GM19023 (cell line): ENCODE data around the gene CYP4F12.
"Not testable (repeated sequence)": the region's sequence is repeated elsewhere in the genome, so short reads cannot be mapped to it uniquely, and the experiment has no call there.

Experiments
- ATAC-seq: cut with Tn5 transposase; IDR thresholded peaks from one replicate; pipeline ENCODE4 v1.9.1; 2021; ENCODE audit warnings: mild to moderate bottlenecking, moderate library complexity; ENCODE audit not compliant: unreplicated experiment

Gene CYP4F12

DNA sequence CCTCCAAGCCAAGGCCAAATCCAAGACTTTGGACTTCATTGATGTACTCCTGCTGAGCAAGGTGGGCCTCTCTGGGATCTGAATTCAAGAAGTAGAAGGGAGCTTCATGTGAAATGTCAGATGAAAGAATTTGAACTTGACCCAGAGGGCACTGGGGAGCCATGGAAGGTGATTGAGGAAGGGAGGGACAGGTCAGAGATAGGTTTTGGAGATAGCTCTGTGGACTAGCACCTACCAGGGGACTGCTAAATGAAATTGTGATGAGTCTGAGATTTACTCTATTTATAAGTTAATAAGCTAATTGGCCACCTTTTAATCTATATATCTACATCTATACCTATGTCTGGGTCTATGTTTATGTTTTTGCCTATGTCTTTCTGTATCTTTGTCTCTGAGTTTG is 22.8 kb upstream of the CYP4F12 start:
- not testable (repeated sequence) for ATAC-seq

DNA sequence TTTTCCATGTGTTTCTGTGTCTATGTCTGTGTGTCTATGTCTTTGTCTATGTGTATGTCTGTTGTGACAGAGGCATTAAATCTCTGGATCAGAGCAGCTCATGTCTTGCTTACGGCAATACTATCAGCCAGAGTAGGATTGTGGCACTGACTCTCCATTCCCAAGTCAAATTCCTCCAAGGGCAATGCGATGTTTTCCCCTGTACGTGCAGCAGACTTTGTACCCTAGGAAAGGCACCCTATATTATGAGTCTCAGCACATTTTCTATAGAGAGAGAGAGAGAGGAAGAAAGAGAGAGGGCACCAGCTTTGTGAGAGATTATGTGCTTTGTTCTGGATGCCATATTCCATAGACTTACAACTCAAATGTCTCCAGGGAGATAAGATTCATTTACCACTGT is 21.1 kb upstream of the CYP4F12 start:
- ATAC-seq: no peak

DNA sequence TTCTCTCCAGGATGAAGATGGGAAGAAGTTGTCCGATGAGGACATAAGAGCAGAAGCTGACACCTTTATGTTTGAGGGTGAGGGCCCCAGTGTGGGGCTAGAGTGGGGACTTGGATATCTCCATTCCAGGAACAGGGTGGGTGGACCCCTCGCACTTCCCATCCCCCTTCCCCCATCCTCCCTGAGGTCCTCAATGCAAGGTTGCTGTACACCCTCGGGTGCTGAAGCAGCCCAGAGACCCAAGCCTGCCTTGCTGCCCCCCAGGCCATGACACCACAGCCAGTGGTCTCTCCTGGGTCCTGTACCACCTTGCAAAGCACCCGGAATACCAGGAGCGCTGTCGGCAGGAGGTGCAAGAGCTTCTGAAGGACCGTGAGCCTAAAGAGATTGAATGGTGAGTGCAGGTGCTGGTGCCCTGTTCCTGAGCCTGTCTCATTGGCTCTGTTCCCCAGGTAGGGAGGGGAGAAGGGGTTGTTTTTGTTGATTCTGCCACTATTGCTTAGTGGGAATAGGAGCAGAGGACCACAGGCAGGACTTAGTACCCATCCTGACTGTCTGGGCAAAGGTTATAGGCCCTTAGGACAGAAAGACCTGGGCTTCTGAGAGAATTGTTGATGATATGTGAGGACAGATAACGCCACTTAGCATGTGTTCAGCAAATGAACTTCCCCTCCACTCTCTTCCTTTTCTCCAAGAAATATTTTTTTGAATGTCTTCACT is 20.2 kb upstream of the CYP4F12 start:
- ATAC-seq: no peak

DNA sequence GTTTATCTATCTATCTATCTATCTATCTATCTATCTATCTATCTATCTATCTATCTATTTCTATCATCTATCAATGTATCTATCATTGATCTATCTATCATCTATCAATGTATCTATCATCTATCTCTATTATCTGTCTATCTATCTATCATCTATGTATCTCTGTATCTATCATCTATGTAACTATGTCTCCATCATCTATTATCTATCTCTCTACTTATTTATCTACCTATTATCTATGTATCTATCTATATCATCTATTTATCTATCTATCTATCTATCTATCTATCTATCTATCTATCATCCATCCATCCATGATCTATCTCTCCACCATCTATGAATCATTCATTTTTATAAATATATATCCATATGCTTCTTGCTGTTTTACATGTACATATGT is 16.4 kb upstream of the CYP4F12 start:
- ATAC-seq: no peak

DNA sequence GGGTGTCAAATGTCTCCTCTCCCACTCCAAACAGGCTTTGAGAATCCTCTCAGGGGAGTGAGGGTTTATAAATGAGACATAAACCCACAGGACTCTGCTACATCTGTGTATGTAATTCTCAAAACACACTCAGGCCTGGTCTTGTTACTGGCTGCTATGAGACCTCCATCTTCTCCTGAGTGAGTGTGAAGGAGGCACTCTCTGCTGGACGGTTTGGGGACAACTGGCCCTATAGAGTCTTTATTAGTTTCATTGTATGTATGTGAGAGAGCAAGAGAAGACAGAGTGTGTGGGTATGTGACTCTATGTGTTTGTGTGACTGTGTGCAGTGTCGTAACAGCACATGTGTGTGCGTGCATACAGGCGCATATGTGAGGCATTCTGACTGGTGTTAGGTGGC is 9.6 kb upstream of the CYP4F12 start:
- no peak for ATAC-seq

DNA sequence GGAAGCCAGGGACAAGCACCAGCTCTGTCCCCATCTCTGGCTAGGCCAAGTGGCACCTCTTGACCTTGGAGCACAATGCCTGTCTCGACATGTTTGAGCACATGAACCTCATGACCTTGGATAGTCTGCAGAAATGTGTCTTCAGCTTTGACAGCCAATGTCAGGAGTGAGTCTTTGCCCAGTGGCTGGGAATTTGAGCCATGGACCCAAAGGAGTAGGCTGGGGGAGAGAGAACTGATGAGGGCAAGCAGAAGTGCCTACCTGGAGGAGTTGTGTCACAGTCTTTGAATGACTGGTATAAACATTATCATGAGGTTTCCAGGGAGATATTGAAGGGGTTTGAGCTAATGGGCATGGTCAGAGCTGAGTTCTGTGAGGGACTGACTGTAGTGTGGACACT is 6.7 kb upstream of the CYP4F12 start:
- ATAC-seq: no peak

DNA sequence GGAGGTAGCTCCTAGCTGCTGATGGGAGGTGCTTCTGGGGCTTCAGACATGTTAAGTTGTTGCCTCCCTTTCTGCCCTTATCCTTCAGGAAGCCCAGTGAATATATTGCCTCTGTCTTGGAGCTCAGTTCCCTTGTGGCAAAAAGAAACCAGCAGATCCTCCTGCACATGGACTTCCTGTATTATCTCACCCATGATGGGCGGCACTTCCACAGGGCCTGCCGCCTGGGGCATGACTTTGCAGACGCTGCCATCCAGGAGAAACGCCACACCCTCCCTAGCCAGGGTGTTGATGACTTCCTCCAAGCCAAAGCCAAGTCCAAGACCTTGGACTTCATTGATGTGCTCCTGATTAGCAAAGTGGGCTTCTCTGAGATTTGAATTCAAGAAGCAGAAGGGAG is 6.0 kb upstream of the CYP4F12 start:
- no peak for ATAC-seq

DNA sequence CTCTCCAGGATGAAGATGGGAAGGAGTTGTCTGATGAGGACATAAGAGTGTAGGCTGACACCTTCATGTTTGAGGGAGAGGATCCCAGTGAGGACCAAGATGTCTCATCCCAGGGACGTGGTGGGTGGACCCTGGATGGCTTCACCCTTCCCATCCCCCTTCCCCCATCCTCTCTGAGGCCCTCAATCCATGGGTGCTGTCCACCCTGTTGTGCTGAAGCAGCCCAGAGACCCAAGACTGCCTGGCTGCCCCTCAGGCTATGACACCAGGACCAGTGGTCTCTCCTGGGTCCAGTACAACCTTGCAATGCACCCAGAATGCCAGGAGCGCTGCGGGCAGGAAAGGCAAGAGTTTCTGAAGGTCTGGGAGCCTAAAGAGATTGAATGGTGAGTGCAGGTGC is 3.4 kb upstream of the CYP4F12 start:
- ATAC-seq: no peak

DNA sequence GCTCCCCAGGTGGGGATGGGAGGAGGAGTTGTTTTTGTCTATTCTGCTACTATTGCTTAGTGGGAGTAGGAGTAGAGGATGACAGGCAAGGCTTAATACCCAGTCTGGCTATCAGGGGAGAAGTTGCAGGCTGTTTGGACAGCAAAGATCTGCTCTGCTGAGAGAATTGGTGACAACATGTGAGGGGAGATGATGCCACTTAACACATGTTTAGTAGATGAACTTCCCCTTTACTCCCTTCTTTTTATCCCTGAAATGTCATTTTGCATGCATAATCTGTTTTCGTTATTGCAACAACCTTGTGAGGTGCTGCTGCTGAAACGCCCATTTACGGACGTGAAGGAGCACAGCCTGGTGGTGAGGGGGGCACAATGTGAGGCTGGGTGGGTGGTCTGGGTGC is 3.0 kb upstream of the CYP4F12 start:
- ATAC-seq: no peak

DNA sequence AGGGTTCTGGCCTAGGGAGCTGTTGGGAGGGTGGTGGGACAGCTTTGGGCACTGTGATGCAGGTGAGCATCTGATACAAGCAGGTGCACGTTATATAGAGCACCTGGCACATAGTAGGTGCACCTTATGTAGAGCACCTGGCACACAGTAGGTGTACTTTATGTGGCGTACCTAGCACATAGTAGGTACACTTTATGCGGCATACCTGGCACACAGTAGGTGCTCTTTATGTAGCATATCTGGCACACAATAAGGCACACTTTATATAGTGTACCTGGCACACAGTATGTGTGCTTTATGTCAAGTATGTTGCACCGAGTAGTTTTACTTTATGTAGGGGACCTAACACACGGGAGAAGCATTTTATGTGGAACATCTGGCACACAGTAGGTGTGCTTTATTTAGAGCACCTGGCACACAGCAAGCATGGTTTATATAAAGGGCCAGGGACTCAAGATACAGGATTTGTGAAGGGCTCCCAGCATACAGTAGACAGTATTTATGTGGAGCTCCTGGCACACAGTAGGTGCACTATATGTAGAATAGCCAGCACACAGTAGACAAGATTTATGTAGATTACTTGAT is 1.6 kb upstream of the CYP4F12 start:
- ATAC-seq: no peak

DNA sequence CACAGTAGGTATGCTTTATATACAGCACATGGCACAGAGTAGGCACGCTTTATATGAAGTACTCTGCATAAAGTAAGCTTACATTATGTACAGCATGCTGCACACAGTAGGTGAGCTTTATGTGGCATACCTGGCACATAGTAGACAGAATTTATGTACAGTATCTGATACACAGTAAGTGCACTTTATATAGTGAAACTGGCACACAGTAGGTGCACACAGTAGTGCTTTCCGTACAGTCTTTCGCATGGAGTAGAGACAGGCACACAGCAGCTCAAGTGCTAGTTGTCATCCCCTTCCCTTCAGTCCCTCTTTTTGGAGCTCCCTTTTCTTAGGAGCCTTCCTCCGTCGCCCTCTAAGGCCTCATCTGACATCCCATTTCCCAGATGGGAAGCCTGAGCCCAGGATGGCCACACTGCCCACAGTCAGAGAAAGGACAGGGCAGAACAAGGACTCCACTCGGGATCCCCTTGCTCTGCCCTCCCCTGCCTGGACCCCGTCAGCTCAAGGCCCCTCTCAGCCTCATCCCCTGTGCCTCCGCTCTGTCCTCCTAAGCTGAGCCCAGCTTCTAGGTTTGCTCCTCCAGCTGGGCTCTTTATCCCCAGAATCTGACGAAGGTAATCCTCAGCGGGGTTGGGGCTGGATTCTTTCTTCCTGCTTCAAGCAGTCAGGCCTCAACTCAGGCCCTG is 852 bp upstream of the CYP4F12 start:
- no peak for ATAC-seq

DNA sequence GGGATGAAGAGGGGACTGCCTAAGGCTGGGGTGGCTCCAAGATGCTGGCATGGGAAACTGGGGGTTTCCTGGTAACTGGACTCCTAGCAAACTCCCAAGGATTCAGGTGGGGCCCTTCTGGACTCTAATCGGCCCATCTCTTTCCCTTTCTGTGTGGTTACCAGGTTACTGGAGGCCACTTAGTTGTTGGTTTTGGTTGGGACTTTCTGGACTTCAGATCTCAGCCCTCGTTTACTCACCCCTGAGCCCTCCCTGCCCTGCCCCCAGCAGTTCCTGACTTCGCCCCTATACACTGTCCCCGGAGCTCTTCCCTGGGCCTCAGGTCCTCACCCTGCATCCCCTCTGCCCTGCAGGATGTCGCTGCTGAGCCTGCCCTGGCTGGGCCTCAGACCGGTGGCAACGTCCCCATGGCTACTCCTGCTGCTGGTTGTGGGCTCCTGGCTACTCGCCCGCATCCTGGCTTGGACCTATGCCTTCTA is 328 bp downstream of the CYP4F12 start:
- no peak for ATAC-seq

DNA sequence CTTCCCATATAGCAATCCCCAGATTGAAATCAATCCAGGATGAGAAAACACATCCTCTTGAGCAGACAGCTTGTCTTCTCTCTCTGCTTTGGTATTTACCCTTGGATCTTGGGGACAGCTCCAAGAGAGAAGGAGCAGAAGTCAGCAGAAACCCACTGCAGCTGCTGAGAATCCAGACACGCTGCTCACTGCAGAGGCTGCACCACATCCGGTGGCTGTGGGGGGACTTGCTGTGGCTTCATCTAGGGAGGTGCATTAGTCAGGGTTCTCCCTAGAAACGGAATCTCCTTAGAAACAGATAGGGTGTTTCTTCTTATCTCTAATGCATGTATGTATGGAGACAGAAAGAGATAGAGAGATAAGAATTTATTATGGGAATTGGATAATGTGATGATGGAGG is 2.7 kb downstream of the CYP4F12 start:
- no peak for ATAC-seq

DNA sequence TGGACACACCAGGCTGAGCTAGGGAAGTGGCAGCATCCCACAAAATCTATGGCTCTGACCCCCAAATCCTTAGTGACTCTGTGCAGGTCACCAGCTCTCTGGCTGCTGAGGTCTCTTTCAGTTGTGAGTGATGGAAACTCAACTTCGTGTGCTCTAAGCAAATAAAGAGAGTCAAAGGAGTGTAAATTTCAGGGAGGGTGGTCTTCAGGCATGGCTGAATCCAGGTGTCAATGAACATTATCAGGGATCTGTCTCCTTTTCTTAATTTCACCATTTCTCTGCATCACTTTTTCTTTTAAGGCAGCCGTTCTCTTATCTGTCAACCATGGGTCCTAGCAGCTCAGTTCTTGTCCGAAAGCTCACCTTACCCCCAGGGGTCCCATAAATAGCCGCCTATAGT is 6.2 kb downstream of the CYP4F12 start:
- ATAC-seq: no peak

DNA sequence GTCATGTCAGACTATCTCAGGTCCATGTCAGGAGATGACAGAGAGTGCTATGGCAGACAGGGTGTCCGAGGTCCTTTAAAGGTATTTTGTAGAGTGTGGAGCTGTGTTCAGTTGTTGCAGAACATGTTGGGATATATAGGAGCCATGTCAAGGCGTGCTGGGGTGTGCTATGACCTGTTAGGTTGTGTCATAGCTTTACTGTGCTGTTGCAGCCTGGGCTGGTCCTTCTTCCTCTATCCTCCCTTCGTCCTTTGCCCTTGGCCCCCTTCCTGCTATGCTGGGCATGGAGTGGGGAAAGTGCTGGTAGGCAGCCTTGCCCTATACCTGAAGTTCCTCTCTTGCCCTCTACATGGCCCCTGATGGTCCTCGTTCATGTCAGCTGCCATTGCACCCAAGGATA is 7.0 kb downstream of the CYP4F12 start:
- ATAC-seq: not testable (repeated sequence)

DNA sequence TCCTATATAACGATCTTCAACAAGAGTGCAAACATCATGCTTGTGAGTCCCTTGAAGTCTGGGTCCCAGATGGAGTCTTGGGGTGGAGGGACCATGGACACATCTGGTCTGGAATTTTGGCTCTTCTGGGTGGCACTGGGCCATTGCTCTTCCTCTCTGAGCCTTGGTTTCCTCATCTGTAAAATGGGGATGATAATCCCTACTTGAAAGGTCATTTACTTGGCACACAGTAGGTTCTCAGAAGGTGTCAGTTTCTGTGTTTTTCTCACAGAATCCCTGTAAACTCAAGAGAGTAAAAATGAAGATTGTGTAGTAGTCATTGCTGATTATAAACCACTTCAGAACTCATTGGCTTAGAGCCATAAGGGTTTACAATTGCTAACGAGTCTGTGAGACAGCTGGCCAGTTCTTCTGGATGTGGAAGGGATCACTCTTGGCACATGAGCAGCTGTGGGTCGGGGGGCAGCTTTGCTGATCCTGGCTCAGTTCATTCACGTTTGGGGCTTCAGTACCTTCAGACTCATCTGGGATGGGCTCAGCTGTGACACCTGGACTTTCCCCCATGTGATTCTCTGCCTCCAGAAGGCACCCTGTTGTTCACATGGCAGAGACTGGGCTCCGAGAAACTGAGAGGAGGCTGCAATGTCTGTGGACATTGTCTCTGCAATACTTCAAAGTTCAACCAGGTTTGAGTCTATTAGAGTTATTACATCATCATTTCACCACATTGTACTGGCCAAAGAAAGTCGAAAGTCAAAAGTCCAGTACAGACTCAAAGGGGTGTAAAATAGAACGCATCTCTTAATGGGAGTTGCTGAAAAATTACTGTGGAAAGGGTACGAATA is 7.8 kb downstream of the CYP4F12 start:
- no peak for ATAC-seq

DNA sequence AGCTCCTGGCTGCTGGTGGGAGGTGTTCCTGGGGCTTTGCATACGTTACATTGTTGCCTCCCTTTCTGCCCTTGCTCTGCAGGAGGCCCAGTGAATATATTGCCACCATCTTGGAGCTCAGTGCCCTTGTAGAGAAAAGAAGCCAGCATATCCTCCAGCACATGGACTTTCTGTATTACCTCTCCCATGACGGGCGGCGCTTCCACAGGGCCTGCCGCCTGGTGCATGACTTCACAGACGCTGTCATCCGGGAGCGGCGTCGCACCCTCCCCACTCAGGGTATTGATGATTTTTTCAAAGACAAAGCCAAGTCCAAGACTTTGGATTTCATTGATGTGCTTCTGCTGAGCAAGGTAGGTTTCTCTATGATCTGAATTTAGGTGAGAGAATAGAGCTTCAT is 10.5 kb downstream of the CYP4F12 start:
- ATAC-seq: no peak

DNA sequence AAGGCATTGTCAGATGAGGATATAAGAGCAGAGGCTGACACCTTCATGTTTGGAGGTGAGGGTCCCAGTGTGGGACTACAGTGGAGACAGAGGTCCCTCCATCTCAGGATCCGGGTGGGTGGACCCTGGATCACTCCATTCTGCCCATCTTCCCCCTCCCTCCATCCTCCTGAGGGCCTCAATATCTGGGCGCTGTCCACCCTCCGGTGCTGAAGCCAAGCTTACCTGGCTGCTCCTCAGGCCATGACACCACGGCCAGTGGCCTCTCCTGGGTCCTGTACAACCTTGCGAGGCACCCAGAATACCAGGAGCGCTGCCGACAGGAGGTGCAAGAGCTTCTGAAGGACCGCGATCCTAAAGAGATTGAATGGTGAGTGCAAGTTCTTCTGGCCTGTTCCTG is 11.9 kb downstream of the CYP4F12 start:
- no peak for ATAC-seq

DNA sequence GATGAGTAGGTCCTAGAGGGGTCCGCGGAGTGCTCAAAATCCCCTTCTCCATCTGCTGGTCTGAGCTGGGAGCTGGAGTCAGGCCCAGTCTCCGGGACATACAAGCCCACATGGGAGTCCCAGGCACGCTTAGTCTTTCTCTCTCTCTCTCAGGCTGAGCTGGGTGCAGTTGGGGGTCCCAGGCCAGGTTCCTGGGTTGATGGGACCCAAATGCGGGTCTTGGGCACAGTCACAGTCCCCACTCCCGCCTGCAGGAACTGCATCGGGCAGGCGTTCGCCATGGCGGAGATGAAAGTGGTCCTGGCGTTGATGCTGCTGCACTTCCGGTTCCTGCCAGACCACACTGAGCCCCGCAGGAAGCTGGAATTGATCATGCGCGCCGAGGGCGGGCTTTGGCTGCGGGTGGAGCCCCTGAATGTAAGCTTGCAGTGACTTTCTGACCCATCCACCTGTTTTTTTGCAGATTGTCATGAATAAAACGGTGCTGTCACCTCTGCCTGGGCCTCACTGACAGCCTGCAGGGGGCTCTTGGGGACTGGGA is 23.8 kb downstream of the CYP4F12 start:
- no peak for ATAC-seq

DNA sequence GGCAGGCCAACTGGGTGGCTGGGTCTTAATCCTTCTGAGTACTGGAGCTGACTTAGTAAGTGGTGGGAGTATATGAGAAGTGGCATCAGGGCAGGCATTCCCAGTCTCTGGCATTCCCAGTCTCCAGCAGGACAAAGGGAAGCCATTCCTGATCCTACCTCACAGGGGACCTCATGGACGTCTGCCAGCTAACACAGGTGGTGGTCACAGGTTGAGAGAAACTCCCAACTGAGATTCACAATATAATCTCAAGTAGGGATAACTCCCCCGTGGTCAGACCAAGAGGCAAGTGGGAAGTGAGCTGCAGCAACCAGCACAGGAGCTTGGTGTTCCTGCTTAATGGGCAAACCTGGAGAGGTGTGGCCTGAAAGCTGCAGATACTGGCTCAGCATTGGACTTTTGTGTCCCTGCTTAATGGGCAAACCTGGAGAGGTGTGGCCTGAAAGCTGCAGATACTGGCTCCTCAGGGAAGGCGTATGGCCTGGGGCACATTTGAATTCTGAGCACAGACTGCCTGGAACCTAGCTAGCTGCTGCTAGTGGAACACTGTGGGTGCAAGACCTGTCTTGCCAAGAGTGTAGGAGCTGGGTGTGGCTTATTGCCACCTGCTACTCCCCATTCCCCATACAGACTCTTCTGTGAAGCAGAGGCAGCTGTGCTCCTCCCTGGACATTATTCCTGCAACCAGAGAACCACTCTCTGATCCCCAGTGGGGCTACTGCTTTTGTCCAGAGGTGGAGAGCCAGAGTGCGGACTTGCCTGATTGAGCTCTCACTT is 29.1 kb downstream of the CYP4F12 start:
- no peak for ATAC-seq
